ENCODE measurements around the gene EPS8L1.

- TF ChIP-seq POLR2A (IDR thresholded peaks at IDR 0.05; ENCODE audit: low read depth, low read length): no peak
- TF ChIP-seq CTCF (conservative IDR thresholded peaks at IDR 0.05; ENCODE audit: low read depth, low read length): no peak
- no peak for TF ChIP-seq CEBPB (IDR thresholded peaks at IDR 0.05; ENCODE audit: low read depth, low read length)
- no peak for TF ChIP-seq FOS (IDR thresholded peaks at IDR 0.05; ENCODE audit: low read depth, low read length)
- no peak for TF ChIP-seq SMC3 (IDR thresholded peaks at IDR 0.05; ENCODE audit: low read depth, low read length)
- TF ChIP-seq BHLHE40 (IDR thresholded peaks at IDR 0.05; ENCODE audit: low read depth, low read length): no peak
- no peak for TF ChIP-seq USF2 (IDR thresholded peaks at IDR 0.05; ENCODE audit: low read depth, low read length)
- TF ChIP-seq MXI1 (IDR thresholded peaks at IDR 0.05; ENCODE audit: borderline replicate concordance, low read depth, low read length): no peak
- TF ChIP-seq RFX5 (IDR thresholded peaks at IDR 0.05; ENCODE audit: low read depth, low read length): no peak
Observed at GRCh38 chr19:55089342-55089944, 13.8 kb downstream of the EPS8L1 start.
